ENCODE measurements around the gene COQ10A.

DNA sequence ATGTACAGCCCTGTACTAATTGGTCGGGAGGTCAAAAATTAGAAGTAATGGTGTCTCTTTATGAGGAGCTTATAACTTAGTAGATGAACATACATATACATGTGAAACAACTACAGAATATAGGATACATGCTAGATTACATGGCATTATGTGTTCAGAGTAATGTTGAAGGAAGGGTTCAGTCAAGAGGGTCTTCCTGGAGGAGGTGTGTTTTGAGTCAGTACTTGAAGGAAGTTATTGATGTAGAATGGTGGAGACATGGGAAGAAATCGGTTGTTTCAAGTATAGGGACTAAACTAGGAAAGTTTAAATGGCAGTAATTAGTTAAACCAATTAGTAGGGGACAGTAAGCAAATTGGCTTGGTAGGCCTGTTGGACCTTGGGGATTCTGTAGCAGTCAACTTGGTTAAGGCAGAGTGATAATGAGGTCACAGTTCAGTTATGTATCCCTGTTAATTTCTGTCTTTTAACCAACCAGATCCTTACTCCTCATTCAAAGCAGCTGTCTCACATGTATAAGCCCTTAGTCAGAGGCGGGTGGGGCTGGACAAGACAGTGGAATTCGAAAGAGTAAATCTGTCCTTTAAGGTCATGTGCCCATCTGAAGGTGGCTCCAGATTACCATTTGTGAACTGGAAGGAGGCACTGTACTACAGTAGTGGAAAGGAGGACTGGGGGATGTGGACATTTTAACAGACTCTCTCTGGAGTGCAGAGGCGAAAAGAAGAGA lies 5.1 kb upstream of the COQ10A start:
- TF ChIP-seq ZNF174 (CRISPR knock-in tag; IDR thresholded peaks at IDR 0.05) (no peak), SLC30A9 (CRISPR knock-in tag; IDR thresholded peaks at IDR 0.05) (no peak), BACH1 (tag; IDR thresholded peaks at IDR 0.05) (no peak), ZBTB1 (CRISPR knock-in tag; IDR thresholded peaks at IDR 0.05; ENCODE audit: borderline replicate concordance, low read depth) (no peak), HMG20A (CRISPR knock-in tag; conservative IDR thresholded peaks at IDR 0.05) (no peak), EP300 (IDR thresholded peaks at IDR 0.05; ENCODE audit: low read length) (no peak)
- TF ChIP-seq, protein P1, sequence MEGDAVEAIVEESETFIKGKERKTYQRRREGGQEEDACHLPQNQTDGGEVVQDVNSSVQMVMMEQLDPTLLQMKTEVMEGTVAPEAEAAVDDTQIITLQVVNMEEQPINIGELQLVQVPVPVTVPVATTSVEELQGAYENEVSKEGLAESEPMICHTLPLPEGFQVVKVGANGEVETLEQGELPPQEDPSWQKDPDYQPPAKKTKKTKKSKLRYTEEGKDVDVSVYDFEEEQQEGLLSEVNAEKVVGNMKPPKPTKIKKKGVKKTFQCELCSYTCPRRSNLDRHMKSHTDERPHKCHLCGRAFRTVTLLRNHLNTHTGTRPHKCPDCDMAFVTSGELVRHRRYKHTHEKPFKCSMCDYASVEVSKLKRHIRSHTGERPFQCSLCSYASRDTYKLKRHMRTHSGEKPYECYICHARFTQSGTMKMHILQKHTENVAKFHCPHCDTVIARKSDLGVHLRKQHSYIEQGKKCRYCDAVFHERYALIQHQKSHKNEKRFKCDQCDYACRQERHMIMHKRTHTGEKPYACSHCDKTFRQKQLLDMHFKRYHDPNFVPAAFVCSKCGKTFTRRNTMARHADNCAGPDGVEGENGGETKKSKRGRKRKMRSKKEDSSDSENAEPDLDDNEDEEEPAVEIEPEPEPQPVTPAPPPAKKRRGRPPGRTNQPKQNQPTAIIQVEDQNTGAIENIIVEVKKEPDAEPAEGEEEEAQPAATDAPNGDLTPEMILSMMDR (IDR thresholded peaks at IDR 0.05 in 2 of 3, conservative IDR thresholded peaks at IDR 0.05 in 1 of 3; ENCODE audit: insufficient read depth in 2 of 3, low read depth in 1 of 3, low read length in 3 of 3): no peak

Measured in K562 (cell line).